ENCODE measurements around the gene CHCHD10. TPM values are rescaled to one million over a fixed set of nuclear protein-coding genes. Genes with fewer than 3 reads are reported as not detected.

CHCHD10 gene
- total and polyA plus RNA-seq, 2 donors (not counting 1 experiment from before 2014, with no cell fraction given), result 54.0 to 124 TPM

- peaks cover 55% of the 10 kb centered on the region for H3K4me1 Mint-ChIP-seq
- Histone ChIP-seq H4K20me1 (ENCODE audit: control insufficient read depth, insufficient read depth, low read length, poor library complexity, severe bottlenecking) (no peaks in the 10 kb centered on the region), H2AFZ (ENCODE audit: insufficient read depth, low read depth, low read length, poor library complexity, severe bottlenecking) (peak overlapping the region; percentile 88), H3K4me2 (replicated peaks; ENCODE audit: low read depth, low read length, poor library complexity, severe bottlenecking) (peak overlapping the region; percentile 97), H3K9ac (ENCODE audit: low read length) (peak overlapping the region; percentile 89), H3K36me3 (replicated peaks in 1 of 2; ENCODE audit: control extremely low read depth in 1 of 2, control insufficient read depth in 1 of 2, extremely low read depth in 1 of 2, insufficient read depth in 2 of 2, low read length in 1 of 2) (peaks cover 0 to 2% of the 10 kb centered on the region in 2 experiments), H3K79me2 (ENCODE audit: control insufficient read depth, insufficient read depth, low read length) (peaks cover 39% of the 10 kb centered on the region), H3K4me1 (ENCODE audit: control insufficient read depth in 2 of 2, insufficient read depth in 2 of 2, low read length in 2 of 2) (peaks cover 24 to 54% of the 10 kb centered on the region in 2 donors), H3K27me3 (replicated peaks in 1 of 4; ENCODE audit: control extremely low read depth in 1 of 4, control insufficient read depth in 3 of 4, insufficient read depth in 4 of 4, low read length in 3 of 4) (no peaks in the 10 kb centered on the region), H3K27ac (ENCODE audit: low read length in 2 of 2) (peak overlapping the region; percentile 85 to 98), H3K4me3 (ENCODE audit: control extremely low read depth in 1 of 5, extremely low read depth in 1 of 5, insufficient read depth in 1 of 5, low read depth in 2 of 5, low read length in 4 of 5) (peak overlapping the region; percentile 6 to 88 (median 83)), H3K9me3 (ENCODE audit: control extremely low read depth in 1 of 3, control insufficient read depth in 2 of 3, insufficient read depth in 1 of 3, low read length in 2 of 3) (peaks cover 0 to 4% (median 0%) of the 10 kb centered on the region in 3 donors)
- H3K27ac Mint-ChIP-seq, result peak overlapping the region; percentile 99
- H3K27me3 Mint-ChIP-seq, result no peaks in the 10 kb centered on the region
- intact Hi-C loops (cut with micrococcal nuclease), result no loop called here
- TF ChIP-seq CTCF (IDR thresholded peaks at IDR 0.05), result no peak
- TF ChIP-seq EZH2 (IDR thresholded peaks at IDR 0.05; ENCODE audit: borderline replicate concordance, insufficient read depth, low read depth, low read length, poor library complexity, severe bottlenecking), result no peak
- POLR2A ChIA-PET, result interaction anchor here (0.8 to 8.1 kb wide), 16 partner anchors 16 to 143 kb away, joined by 3 to 174 read pairs (median 8); partner anchors contain the start of genes C22orf15, CHCHD10, DERL3 and MIF
- no peaks in the 10 kb centered on the region for H3K9me3 Mint-ChIP-seq (ENCODE audit: insufficient read depth)
- peak overlapping the region; percentile 93 for H3K4me3 Mint-ChIP-seq
- CTCF ChIA-PET, result interaction anchor here (0.7 to 13.0 kb wide), 15 partner anchors 8 to 1645 kb away, joined by 3 to 188 read pairs (median 4); partner anchors contain the start of genes C22orf15, CHCHD10 and MMP11
- 15% methylated on average over 8 of the region's 22 CpGs for WGBS (ENCODE audit: insufficient coverage)
- no peak for ATAC-seq (ENCODE audit: low read depth)
- no peak for DNase-seq
Observed at GRCh38 chr22:23751441-23751996, 16.3 kb downstream of the CHCHD10 start.
